ENCODE data around the gene DLG2. TPM values are rescaled to one million over a fixed set of nuclear protein-coding genes. Genes with fewer than 3 reads are reported as not detected.

The DLG2 gene
- total and polyA plus RNA-seq, 2 of the 4 experiments (the other 2 are of a cell fraction) = 0.31 to 0.36 TPM

DNA sequence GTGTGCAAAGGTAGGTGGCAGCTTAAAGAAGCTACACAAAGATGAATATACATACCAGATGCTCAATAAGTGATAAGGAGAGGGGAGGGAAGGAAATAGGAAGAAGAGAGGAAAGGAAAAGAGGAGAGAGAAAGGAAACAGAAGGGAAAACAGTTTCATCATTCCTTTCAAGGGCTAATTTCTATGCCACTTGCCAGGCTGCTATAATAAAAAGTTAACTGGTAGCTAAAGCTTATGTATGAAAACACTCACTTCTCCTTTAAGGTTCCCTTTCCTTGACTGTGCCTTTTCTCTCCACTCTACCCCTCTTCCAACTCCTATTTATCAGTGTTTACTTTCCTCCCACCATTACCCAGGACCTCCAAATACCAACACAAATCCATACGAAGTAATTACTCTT, 347.9 kb downstream of the DLG2 start:
- TF ChIP-seq RAD21 (IDR thresholded peaks at IDR 0.05; ENCODE audit: low read length) (no peak), SMC3 (IDR thresholded peaks at IDR 0.05; ENCODE audit: low read depth, low read length) (no peak), CEBPB (IDR thresholded peaks at IDR 0.05; ENCODE audit: low read depth, low read length) (no peak), RCOR1 (IDR thresholded peaks at IDR 0.05; ENCODE audit: insufficient replicate concordance, low read length) (no peak), POLR2A (IDR thresholded peaks at IDR 0.05; ENCODE audit: low read depth, low read length) (no peak), RFX5 (IDR thresholded peaks at IDR 0.05; ENCODE audit: low read depth, low read length) (no peak), NFE2L2 (IDR thresholded peaks at IDR 0.05; ENCODE audit: low read depth, low read length) (no peak), FOS (IDR thresholded peaks at IDR 0.05; ENCODE audit: low read depth, low read length) (no peak), BHLHE40 (IDR thresholded peaks at IDR 0.05; ENCODE audit: low read depth, low read length) (no peak), CHD1 (IDR thresholded peaks at IDR 0.05; ENCODE audit: low read depth, low read length) (no peak), MAFK (IDR thresholded peaks at IDR 0.05; ENCODE audit: low read depth, low read length) (no peak)
- TF ChIP-seq, protein P1, sequence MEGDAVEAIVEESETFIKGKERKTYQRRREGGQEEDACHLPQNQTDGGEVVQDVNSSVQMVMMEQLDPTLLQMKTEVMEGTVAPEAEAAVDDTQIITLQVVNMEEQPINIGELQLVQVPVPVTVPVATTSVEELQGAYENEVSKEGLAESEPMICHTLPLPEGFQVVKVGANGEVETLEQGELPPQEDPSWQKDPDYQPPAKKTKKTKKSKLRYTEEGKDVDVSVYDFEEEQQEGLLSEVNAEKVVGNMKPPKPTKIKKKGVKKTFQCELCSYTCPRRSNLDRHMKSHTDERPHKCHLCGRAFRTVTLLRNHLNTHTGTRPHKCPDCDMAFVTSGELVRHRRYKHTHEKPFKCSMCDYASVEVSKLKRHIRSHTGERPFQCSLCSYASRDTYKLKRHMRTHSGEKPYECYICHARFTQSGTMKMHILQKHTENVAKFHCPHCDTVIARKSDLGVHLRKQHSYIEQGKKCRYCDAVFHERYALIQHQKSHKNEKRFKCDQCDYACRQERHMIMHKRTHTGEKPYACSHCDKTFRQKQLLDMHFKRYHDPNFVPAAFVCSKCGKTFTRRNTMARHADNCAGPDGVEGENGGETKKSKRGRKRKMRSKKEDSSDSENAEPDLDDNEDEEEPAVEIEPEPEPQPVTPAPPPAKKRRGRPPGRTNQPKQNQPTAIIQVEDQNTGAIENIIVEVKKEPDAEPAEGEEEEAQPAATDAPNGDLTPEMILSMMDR (conservative IDR thresholded peaks at IDR 0.05; ENCODE audit: low read depth, low read length) = no peak
- TF ChIP-seq, protein P2, sequence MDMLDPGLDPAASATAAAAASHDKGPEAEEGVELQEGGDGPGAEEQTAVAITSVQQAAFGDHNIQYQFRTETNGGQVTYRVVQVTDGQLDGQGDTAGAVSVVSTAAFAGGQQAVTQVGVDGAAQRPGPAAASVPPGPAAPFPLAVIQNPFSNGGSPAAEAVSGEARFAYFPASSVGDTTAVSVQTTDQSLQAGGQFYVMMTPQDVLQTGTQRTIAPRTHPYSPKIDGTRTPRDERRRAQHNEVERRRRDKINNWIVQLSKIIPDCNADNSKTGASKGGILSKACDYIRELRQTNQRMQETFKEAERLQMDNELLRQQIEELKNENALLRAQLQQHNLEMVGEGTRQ (IDR thresholded peaks at IDR 0.05; ENCODE audit: low read depth, low read length) = no peak
- H2BK15ac ChIP-seq (ENCODE audit: low read depth, low read length) = no peak overlapping the region
- H3K18ac ChIP-seq (ENCODE audit: low read depth, low read length) = no peak overlapping the region
- H4K20me1 ChIP-seq (ENCODE audit: insufficient read depth, low read length) = no peaks in the 10 kb centered on the region
- H3K27me3 ChIP-seq (ENCODE audit: control insufficient read depth, insufficient read depth, low read length) = no peaks in the 10 kb centered on the region
- no peak overlapping the region for H3K56ac ChIP-seq (ENCODE audit: extremely low read depth, insufficient read depth, low read length)
- H3K9me3 ChIP-seq (ENCODE audit: control insufficient read depth, insufficient read depth, low read length) = no peaks in the 10 kb centered on the region
- ATAC-seq (ENCODE audit: low read depth) = no peak
- ChIA-PET CTCF (no interaction called here), POLR2A (ENCODE audit: unreplicated experiment) (no interaction called here)
- H3K23ac ChIP-seq (ENCODE audit: low read depth, low read length) = no peak overlapping the region
- dilution Hi-C loops (cut with HindIII; ENCODE audit: low sequenced_read_pairs, unreplicated experiment) (no loop called here), intact Hi-C loops (cut with micrococcal nuclease) (no loop called here), in situ Hi-C loops (cut with MboI; ENCODE audit: low sequenced_read_pairs) (no loop called here)
- H3K14ac ChIP-seq (replicated peaks; ENCODE audit: low read depth, low read length) = no peak overlapping the region
- no peak overlapping the region for H2BK120ac ChIP-seq (ENCODE audit: low read depth, low read length)
- no peaks in the 10 kb centered on the region for H3K4me1 ChIP-seq (ENCODE audit: control insufficient read depth, insufficient read depth, low read length)
- no peak overlapping the region for H3K27ac ChIP-seq (ENCODE audit: insufficient read depth, low read length)
- DNase-seq = no peak
- no peak overlapping the region for H3K4ac ChIP-seq (ENCODE audit: low read depth, low read length)
- no peak overlapping the region for H2AK9ac ChIP-seq (replicated peaks; ENCODE audit: low read depth, low read length, poor library complexity)
- H2BK20ac ChIP-seq (ENCODE audit: low read depth, low read length) = no peak overlapping the region
- no peak overlapping the region for H4K8ac ChIP-seq (ENCODE audit: low read depth in 2 of 2, low read length in 2 of 2)
- no peak overlapping the region for H4K5ac ChIP-seq (ENCODE audit: low read depth, low read length)
- H3K36me3 ChIP-seq (ENCODE audit: control insufficient read depth, insufficient read depth, low read length) = no peaks in the 10 kb centered on the region
- no peaks in the 10 kb centered on the region for H3K9me1 ChIP-seq (ENCODE audit: insufficient read depth, low read length)
- no CpG with 5 or more reads among the region's 1 CpG for WGBS, 2 experiments (ENCODE audit: extremely low coverage in 2 of 2, insufficient read length in 1 of 2)
- H3K4me2 ChIP-seq (ENCODE audit: low read depth, low read length) = no peak overlapping the region
- H2BK5ac ChIP-seq (ENCODE audit: low read depth, low read length, poor library complexity, severe bottlenecking) = no peak overlapping the region
- no peak overlapping the region for H4K91ac ChIP-seq (ENCODE audit: insufficient read depth, low read depth, low read length)
- no peak overlapping the region for H2AFZ ChIP-seq (replicated peaks; ENCODE audit: low read length, poor library complexity)
- no peak overlapping the region for H2AK5ac ChIP-seq (ENCODE audit: low read depth, low read length)
- H3K9ac ChIP-seq (ENCODE audit: low read depth, low read length) = no peak overlapping the region
- H3K4me3 ChIP-seq (ENCODE audit: insufficient read depth, low read depth, low read length) = no peak overlapping the region
- no TSS peak for BruUV-seq (replicated peaks)
- H3K79me1 ChIP-seq (ENCODE audit: low read depth in 1 of 2, low read length in 2 of 2) = no peaks in the 10 kb centered on the region

All from IMR-90 (cell line).